Nephron (organoid): Measurements from ENCODE around the gene DNAJC15.
A peak's percentile ranks its signal among the peaks of the same experiment; 100 is the strongest.

Source experiments
- H3K27ac Mint-ChIP-seq, 3 experiments: 2 replicates each; pipeline ENCODE4 v1.8.0; 2020; ENCODE audit warnings: mixed read lengths in 3 of 3, mild to moderate bottlenecking in 2 of 3, moderate library complexity in 1 of 3
- H3K27me3 Mint-ChIP-seq: 2 replicates; pipeline ENCODE4 v1.8.0; 2021; ENCODE audit warnings: low read depth, mild to moderate bottlenecking, moderate library complexity, mixed read lengths
- H3K36me3 Mint-ChIP-seq: 2 replicates; pipeline ENCODE4 v1.8.0; 2020; ENCODE audit warnings: low read depth, mixed read lengths
- H3K4me1 Mint-ChIP-seq: 2 replicates; pipeline ENCODE4 v1.8.0; 2020; ENCODE audit warnings: mixed read lengths
- H3K4me3 Mint-ChIP-seq, 3 experiments: 2 replicates each; pipeline ENCODE4 v1.8.0; 2020; ENCODE audit warnings: mild to moderate bottlenecking in 3 of 3, mixed read lengths in 3 of 3, moderate library complexity in 2 of 3
- H3K9me3 Mint-ChIP-seq: 2 replicates; pipeline ENCODE4 v1.8.0; 2020; ENCODE audit warnings: mixed read lengths
- CTCF ChIP-seq, 3 experiments: fragments of 200-600 bp; sonication (generic); IDR thresholded peaks; one replicate each; pipeline ENCODE4 v1.5.0; 2021; ENCODE audit warnings: antibody characterized with exemption in 3 of 3; ENCODE audit not compliant: unreplicated experiment in 3 of 3

Gene DNAJC15

GRCh38 chr13:43123856-43124255 lies 100.5 kb downstream of the DNAJC15 start:
- peaks cover 8% of the 10 kb centered on the region for H3K27me3 Mint-ChIP-seq
- peaks cover 45% of the 10 kb centered on the region for H3K4me1 Mint-ChIP-seq
- H3K9me3 Mint-ChIP-seq, result no peaks in the 10 kb centered on the region
- no peaks in the 10 kb centered on the region for H3K36me3 Mint-ChIP-seq
- TF ChIP-seq CTCF (IDR thresholded peaks at IDR 0.05; ENCODE audit: unreplicated experiment in 3 of 3), result no peak
- H3K27ac Mint-ChIP-seq, result no peak overlapping the region
- no peak overlapping the region for H3K4me3 Mint-ChIP-seq

- H3K4me1 Mint-ChIP-seq, result peaks cover 51% of the 10 kb centered on the region
- no peaks in the 10 kb centered on the region for H3K36me3 Mint-ChIP-seq
- H3K27me3 Mint-ChIP-seq, result peaks cover 8% of the 10 kb centered on the region
- H3K27ac Mint-ChIP-seq, result no peak overlapping the region
- no peak overlapping the region for H3K4me3 Mint-ChIP-seq
- H3K9me3 Mint-ChIP-seq, result no peaks in the 10 kb centered on the region
- TF ChIP-seq CTCF (IDR thresholded peaks at IDR 0.05; ENCODE audit: unreplicated experiment in 3 of 3), result no peak
These were observed 101.1 kb downstream of the DNAJC15 start for GRCh38 chr13:43124490-43124889.

GRCh38 chr13:43126420-43126819 lies 103.0 kb downstream of the DNAJC15 start:
- no peaks in the 10 kb centered on the region for H3K27me3 Mint-ChIP-seq
- H3K4me1 Mint-ChIP-seq, result peaks cover 55% of the 10 kb centered on the region
- H3K36me3 Mint-ChIP-seq, result no peaks in the 10 kb centered on the region
- no peak for TF ChIP-seq CTCF (IDR thresholded peaks at IDR 0.05; ENCODE audit: unreplicated experiment in 3 of 3)
- no peak overlapping the region for H3K27ac Mint-ChIP-seq
- no peaks in the 10 kb centered on the region for H3K9me3 Mint-ChIP-seq
- H3K4me3 Mint-ChIP-seq, result no peak overlapping the region

GRCh38 chr13:43127103-43127798 lies 103.9 kb downstream of the DNAJC15 start:
- Mint-ChIP-seq H3K4me1 (peaks cover 48% of the 10 kb centered on the region), H3K4me3 (peak overlapping the region in 1 of 3 experiments; percentile 1), H3K36me3 (no peaks in the 10 kb centered on the region), H3K9me3 (no peaks in the 10 kb centered on the region), H3K27me3 (no peaks in the 10 kb centered on the region), H3K27ac (peak overlapping the region; percentile 7 to 71 (median 56))
- no peak for TF ChIP-seq CTCF (IDR thresholded peaks at IDR 0.05; ENCODE audit: unreplicated experiment in 3 of 3)

- Mint-ChIP-seq H3K4me1 (peaks cover 42% of the 10 kb centered on the region), H3K4me3 (peak overlapping the region in 1 of 3 experiments; percentile 1), H3K9me3 (no peaks in the 10 kb centered on the region), H3K36me3 (no peaks in the 10 kb centered on the region), H3K27me3 (no peaks in the 10 kb centered on the region), H3K27ac (peak overlapping the region; percentile 7 to 71 (median 56))
- no peak for TF ChIP-seq CTCF (IDR thresholded peaks at IDR 0.05; ENCODE audit: unreplicated experiment in 3 of 3)
These were observed 104.4 kb downstream of the DNAJC15 start for GRCh38 chr13:43127827-43128226.

DNA sequence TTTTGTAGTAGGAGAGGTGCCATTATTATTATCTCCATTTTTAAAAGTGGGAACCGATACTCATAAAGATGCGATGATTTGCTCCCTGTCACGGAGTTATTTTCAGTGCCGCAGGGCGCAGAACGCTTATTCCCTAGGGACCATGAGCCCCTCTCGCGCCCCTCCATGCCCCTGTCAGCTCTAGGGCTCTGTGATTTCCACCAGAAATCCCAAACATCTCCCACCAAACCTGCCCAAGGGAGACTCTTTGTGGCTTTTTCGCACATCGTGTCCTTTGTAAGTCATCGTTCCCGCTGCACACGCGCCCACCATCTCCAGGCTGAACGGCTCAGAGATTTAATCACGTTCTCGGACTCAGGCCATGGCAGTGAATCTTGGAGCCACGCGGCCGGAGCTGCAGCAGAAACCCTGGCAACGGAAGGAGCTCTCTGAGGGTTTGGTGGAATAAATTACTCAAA lies 105.1 kb downstream of the DNAJC15 start:
- Mint-ChIP-seq H3K9me3 (no peaks in the 10 kb centered on the region), H3K36me3 (no peaks in the 10 kb centered on the region), H3K4me1 (peaks cover 38% of the 10 kb centered on the region), H3K27ac (no peak overlapping the region), H3K4me3 (no peak overlapping the region), H3K27me3 (peaks cover 5% of the 10 kb centered on the region)
- no peak for TF ChIP-seq CTCF (IDR thresholded peaks at IDR 0.05; ENCODE audit: unreplicated experiment in 3 of 3)
